SU-DHL-6 (cell line): ENCODE results near the gene QKI.
"Not testable (repeated sequence)": the region's sequence is repeated elsewhere in the genome, so short reads cannot be mapped to it uniquely, and the experiment has no call there.

Experiments
- H2AFZ ChIP-seq: fragments of 200-600 bp; sonication (generic); 2 replicates; pipeline ENCODE4 v1.6.1; 2014; ENCODE audit warnings: low read depth, mild to moderate bottlenecking, moderate library complexity, mixed read lengths, antibody characterized with exemption, low read length; ENCODE audit not compliant: severe bottlenecking
- H3F3A ChIP-seq: fragments of 200-600 bp; shearing (Covaris generic); 2 replicates; pipeline ENCODE4 v1.6.0; 2016; ENCODE audit warnings: antibody characterized with exemption, mild to moderate bottlenecking; ENCODE audit not compliant: insufficient read depth
- H3K27ac ChIP-seq: fragments of 200-600 bp; sonication (generic); 2 replicates; pipeline ENCODE4 v1.5.1; 2016; ENCODE audit warnings: low read depth, mild to moderate bottlenecking, low read length, moderate library complexity, mixed read lengths
- H3K27me3 ChIP-seq: fragments of 200-600 bp; sonication (generic), shearing (Covaris generic); 2 replicates; pipeline ENCODE4 v1.6.0; 2014; ENCODE audit warnings: mild to moderate bottlenecking, low read length
- H3K36me3 ChIP-seq: fragments of 200-600 bp; sonication (generic); 2 replicates; pipeline ENCODE4 v1.6.1; 2014; ENCODE audit warnings: mild to moderate bottlenecking, low read length, mixed read lengths
- H3K4me2 ChIP-seq: fragments of 300-600, 200-600 bp; shearing (Covaris generic), sonication (generic); 2 replicates; pipeline ENCODE4 v1.6.0; 2014; ENCODE audit warnings: low read length, low read depth, mild to moderate bottlenecking; ENCODE audit not compliant: poor library complexity, severe bottlenecking
- H3K4me3 ChIP-seq: fragments of 200-600 bp; sonication (generic); 2 replicates; pipeline ENCODE4 v1.5.1; 2014; ENCODE audit warnings: antibody characterized with exemption, low read length, mild to moderate bottlenecking, mixed read lengths; ENCODE audit not compliant: insufficient read depth, poor library complexity, severe bottlenecking
- H3K79me2 ChIP-seq: fragments of 200-600 bp; sonication (generic); 2 replicates; pipeline ENCODE4 v1.6.1; 2014; ENCODE audit warnings: mild to moderate bottlenecking, low read length, moderate library complexity; ENCODE audit not compliant: insufficient read depth
- H3K9ac ChIP-seq: fragments of 200-600 bp; sonication (generic); 2 replicates; pipeline ENCODE4 v1.7.0; 2014; ENCODE audit warnings: mild to moderate bottlenecking, low read length
- H3K9me2 ChIP-seq: fragments of 200-600 bp; sonication (generic); replicated peaks from 2 replicates; pipeline ENCODE4 v1.6.1; 2014; ENCODE audit warnings: low read length; ENCODE audit not compliant: insufficient read depth
- H3K9me3 ChIP-seq: fragments of 200-600 bp; sonication (generic); 2 replicates; pipeline ENCODE4 v1.6.1; 2014; ENCODE audit warnings: low read length, mixed read lengths; ENCODE audit not compliant: insufficient read depth
- H4K20me1 ChIP-seq: fragments of 200-600 bp; sonication (generic); 2 replicates; pipeline ENCODE4 v1.6.1; 2014; ENCODE audit warnings: low read depth, mild to moderate bottlenecking, antibody characterized with exemption, low read length, moderate library complexity, mixed read lengths
- EZH2phosphoT487 ChIP-seq: fragments of 200-600 bp; sonication (generic), shearing (Covaris generic); conservative IDR thresholded peaks from 2 replicates; pipeline ENCODE4 v1.6.1; 2018; ENCODE audit warnings: mild to moderate bottlenecking, antibody characterized with exemption, low read length, moderate library complexity, mixed read lengths
- TF ChIP-seq, protein P1 (sequence below): fragments of 200-600 bp; sonication (generic); IDR thresholded peaks from one replicate; pipeline ENCODE4 v1.5.1; 2017; ENCODE audit warnings: antibody characterized with exemption, mild to moderate bottlenecking, low read length, moderate library complexity; ENCODE audit not compliant: insufficient read depth, poor library complexity, severe bottlenecking

QKI gene

DNA sequence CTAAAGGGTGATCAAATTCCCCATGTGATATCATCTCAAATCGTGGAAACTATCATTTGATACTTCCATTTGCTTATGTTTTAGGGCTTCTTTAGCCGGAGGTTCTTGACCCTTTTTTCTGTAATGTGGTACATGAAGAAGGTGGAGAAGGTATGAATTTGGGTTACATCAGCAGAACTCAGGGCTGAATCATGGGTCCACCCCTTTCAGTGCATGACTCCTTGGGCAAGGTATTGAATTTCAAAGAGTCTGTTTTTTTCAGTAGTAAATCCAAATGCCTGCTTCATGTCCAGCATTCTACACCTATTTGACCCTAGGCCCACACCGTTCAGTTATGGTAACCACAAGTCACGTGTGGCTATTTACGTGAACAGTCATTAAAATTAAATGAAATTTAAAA, 30.6 kb upstream of the QKI start:
- Histone ChIP-seq H3K36me3 (no peaks in the 10 kb centered on the region), H3K9ac (no peak overlapping the region), H3K27ac (no peak overlapping the region), H2AFZ (no peak overlapping the region), H4K20me1 (no peaks in the 10 kb centered on the region), H3K9me2 (no peaks in the 10 kb centered on the region), H3K9me3 (no peaks in the 10 kb centered on the region), H3F3A (no peaks in the 10 kb centered on the region), H3K4me3 (no peak overlapping the region), H3K4me2 (no peak overlapping the region), H3K79me2 (no peaks in the 10 kb centered on the region), H3K27me3 (no peaks in the 10 kb centered on the region)
- TF ChIP-seq, protein P1, sequence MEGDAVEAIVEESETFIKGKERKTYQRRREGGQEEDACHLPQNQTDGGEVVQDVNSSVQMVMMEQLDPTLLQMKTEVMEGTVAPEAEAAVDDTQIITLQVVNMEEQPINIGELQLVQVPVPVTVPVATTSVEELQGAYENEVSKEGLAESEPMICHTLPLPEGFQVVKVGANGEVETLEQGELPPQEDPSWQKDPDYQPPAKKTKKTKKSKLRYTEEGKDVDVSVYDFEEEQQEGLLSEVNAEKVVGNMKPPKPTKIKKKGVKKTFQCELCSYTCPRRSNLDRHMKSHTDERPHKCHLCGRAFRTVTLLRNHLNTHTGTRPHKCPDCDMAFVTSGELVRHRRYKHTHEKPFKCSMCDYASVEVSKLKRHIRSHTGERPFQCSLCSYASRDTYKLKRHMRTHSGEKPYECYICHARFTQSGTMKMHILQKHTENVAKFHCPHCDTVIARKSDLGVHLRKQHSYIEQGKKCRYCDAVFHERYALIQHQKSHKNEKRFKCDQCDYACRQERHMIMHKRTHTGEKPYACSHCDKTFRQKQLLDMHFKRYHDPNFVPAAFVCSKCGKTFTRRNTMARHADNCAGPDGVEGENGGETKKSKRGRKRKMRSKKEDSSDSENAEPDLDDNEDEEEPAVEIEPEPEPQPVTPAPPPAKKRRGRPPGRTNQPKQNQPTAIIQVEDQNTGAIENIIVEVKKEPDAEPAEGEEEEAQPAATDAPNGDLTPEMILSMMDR, result no peak
- no peak for TF ChIP-seq EZH2phosphoT487

- no peaks in the 10 kb centered on the region for H4K20me1 ChIP-seq
- no peaks in the 10 kb centered on the region for H3K36me3 ChIP-seq
- no peaks in the 10 kb centered on the region for H3K79me2 ChIP-seq
- no peaks in the 10 kb centered on the region for H3K27me3 ChIP-seq
- H3F3A ChIP-seq, result no peaks in the 10 kb centered on the region
- no peaks in the 10 kb centered on the region for H3K9me3 ChIP-seq
- H3K27ac ChIP-seq, result no peak overlapping the region
- no peak overlapping the region for H2AFZ ChIP-seq
- H3K9ac ChIP-seq, result no peak overlapping the region
- H3K9me2 ChIP-seq, result no peaks in the 10 kb centered on the region
- H3K4me3 ChIP-seq, result no peak overlapping the region
- H3K4me2 ChIP-seq, result no peak overlapping the region
- TF ChIP-seq, protein P1, result no peak
- no peak for TF ChIP-seq EZH2phosphoT487
These were observed 30.0 kb upstream of the QKI start for GRCh38 chr6:163384510-163384909.

GRCh38 chr6:163385503-163385902, 29.0 kb upstream of the QKI start:
- H4K20me1 ChIP-seq, H3K27me3 ChIP-seq, H3K9me3 ChIP-seq, H3F3A ChIP-seq, H2AFZ ChIP-seq, H3K36me3 ChIP-seq, H3K4me2 ChIP-seq, H3K27ac ChIP-seq, H3K79me2 ChIP-seq, H3K9ac ChIP-seq, H3K4me3 ChIP-seq, H3K9me2 ChIP-seq: not testable (repeated sequence)

GRCh38 chr6:163386329-163386908, 28.1 kb upstream of the QKI start:
- Histone ChIP-seq H4K20me1 (no peaks in the 10 kb centered on the region), H3K4me3 (no peak overlapping the region), H3F3A (no peaks in the 10 kb centered on the region), H3K79me2 (no peaks in the 10 kb centered on the region), H2AFZ (no peak overlapping the region), H3K4me2 (no peak overlapping the region), H3K9me2 (no peaks in the 10 kb centered on the region), H3K27ac (no peak overlapping the region), H3K9ac (no peak overlapping the region), H3K9me3 (no peaks in the 10 kb centered on the region), H3K27me3 (no peaks in the 10 kb centered on the region), H3K36me3 (no peaks in the 10 kb centered on the region)
- no peak for TF ChIP-seq EZH2phosphoT487
- TF ChIP-seq, protein P1, result no peak
